HCT116 (cell line): ENCODE measurements around the gene HSD17B13. TPM values are rescaled to one million over a fixed set of nuclear protein-coding genes. Genes with fewer than 3 reads are reported as not detected.

Source experiments
- ATAC-seq: fragments of 200-7000 bp; cut with Tn5 transposase; 2 replicates; pipeline ENCODE4 v1.9.1; 2020; ENCODE audit warnings: mild to moderate bottlenecking, moderate library complexity
- BruUV-seq: library from RNA; stranded (reverse); fragments of 400-500 nt; replicated peaks from 2 replicates; lab custom pipeline; 2021; lab: Mats Ljungman, UMichigan
- CTCF ChIA-PET: fragments of 300-600 bp; sonication (Branson Sonifier 250); formaldehyde crosslinking; loops from one replicate; lab custom pipeline; 2021; ENCODE audit warnings: antibody characterized with exemption; lab: Charles Lee
- POLR2A ChIA-PET: fragments of 300-600, 350-600 bp; sonication (Branson Sonifier 250); formaldehyde crosslinking; loops from one replicate; lab custom pipeline; 2021; ENCODE audit warnings: antibody characterized with exemption; lab: Charles Lee
- RAD21 ChIA-PET, 2 experiments: fragments of 300-600 bp; sonication (Branson Sonifier 250); formaldehyde crosslinking; loops; one replicate each; lab custom pipeline; 2023; ENCODE audit warnings: low total read pairs in 2 of 2; ENCODE audit not compliant: uncharacterized antibody in 2 of 2, unreplicated experiment in 2 of 2, low non-redundant PET in 1 of 2; lab: Charles Lee
- DNase-seq: peaks from one replicate; pipeline ENCODE4 v3.0.0-alpha.2; 2010; ENCODE audit warnings: low read depth, low spot score
- H2AFZ ChIP-seq: fragments of 200-600 bp; shearing (Covaris generic), sonication (generic); 2 replicates; pipeline ENCODE4 v1.6.1; 2017; ENCODE audit warnings: low read depth, mixed run types, mixed read lengths, antibody characterized with exemption, low read length; ENCODE audit not compliant: poor library complexity, severe bottlenecking
- H3K27ac ChIP-seq: 2 replicates; pipeline ENCODE4 v1.5.1; 2012; ENCODE audit warnings: low read depth, low read length
- H3K27me3 ChIP-seq: fragments of 200-600 bp; sonication (generic); 2 replicates; pipeline ENCODE4 v1.6.1; 2016; ENCODE audit warnings: mixed run types, low read length, mixed read lengths; ENCODE audit not compliant: insufficient read depth
- H3K36me3 ChIP-seq, 2 experiments: fragments of 200-500 bp in 1 of 2; fragments of 200-600 bp in 1 of 2; sonication (Bioruptor generic) in 1 of 2; sonication (generic) in 1 of 2; 2 replicates each; pipeline versions ENCODE4 v1.5.1 to v1.6.1; 2014 to 2016; ENCODE audit warnings: low read length in 2 of 2, inconsistent platforms in 1 of 2, mixed read lengths in 1 of 2, mixed run types in 1 of 2; ENCODE audit not compliant: insufficient read depth in 2 of 2, control insufficient read depth in 1 of 2
- H3K4me1 ChIP-seq, 2 experiments: fragments of 200-600 bp in 1 of 2; sonication (generic) in 1 of 2; 2 replicates each; pipeline versions ENCODE4 v1.5.1 to v1.6.1; 2012 to 2017; ENCODE audit warnings: low read length in 2 of 2, inconsistent platforms in 1 of 2, mild to moderate bottlenecking in 1 of 2, mixed read lengths in 1 of 2, mixed run types in 1 of 2, moderate library complexity in 1 of 2; ENCODE audit not compliant: insufficient read depth in 2 of 2, control insufficient read depth in 1 of 2
- H3K4me2 ChIP-seq: fragments of 200-600 bp; sonication (generic); 2 replicates; pipeline ENCODE4 v1.6.1; 2017; ENCODE audit warnings: mixed run types, low read length, mixed read lengths
- H3K4me3 ChIP-seq, 2 experiments: fragments of 200-600 bp in 1 of 2; sonication (generic) in 1 of 2; replicated peaks in 1 of 2; 2 replicates each; pipeline ENCODE4 v1.5.1; 2011 to 2016; ENCODE audit warnings: low read length in 2 of 2, control low read depth in 1 of 2, low read depth in 1 of 2, mild to moderate bottlenecking in 1 of 2, mixed read lengths in 1 of 2, mixed run types in 1 of 2
- H3K79me2 ChIP-seq: fragments of 200-600 bp; sonication (generic); 2 replicates; pipeline ENCODE4 v1.6.1; 2017; ENCODE audit warnings: mild to moderate bottlenecking, mixed run types, low read length, moderate library complexity, mixed read lengths; ENCODE audit not compliant: insufficient read depth
- H3K9ac ChIP-seq: fragments of 200-600 bp; sonication (generic); 2 replicates; pipeline ENCODE4 v1.6.1; 2016; ENCODE audit warnings: low read length, mixed read lengths
- H3K9me2 ChIP-seq: fragments of 200-600 bp; sonication (generic), shearing (Covaris generic); 2 replicates; pipeline ENCODE4 v1.6.1; 2017; ENCODE audit warnings: mixed run types, mild to moderate bottlenecking, moderate library complexity; ENCODE audit not compliant: insufficient read depth
- H3K9me3 ChIP-seq, 2 experiments: fragments of 200-500 bp in 1 of 2; fragments of 200-600 bp in 1 of 2; sonication (Bioruptor generic) in 1 of 2; sonication (generic) in 1 of 2; 2 replicates each; pipeline ENCODE4 v1.6.1; 2014 to 2017; ENCODE audit warnings: low read length in 2 of 2, mixed read lengths in 2 of 2, inconsistent platforms in 1 of 2, low read depth in 1 of 2, mild to moderate bottlenecking in 1 of 2, mixed run types in 1 of 2, moderate library complexity in 1 of 2; ENCODE audit not compliant: control insufficient read depth in 1 of 2, insufficient read depth in 1 of 2
- H4K20me1 ChIP-seq: fragments of 200-600 bp; sonication (generic), shearing (Covaris generic); 2 replicates; pipeline ENCODE4 v1.6.1; 2017; ENCODE audit warnings: mixed run types, mild to moderate bottlenecking, moderate library complexity; ENCODE audit not compliant: insufficient read depth
- CBX3 ChIP-seq: IDR thresholded peaks from 2 replicates; pipeline ENCODE4 v1.6.1; 2012; ENCODE audit warnings: low read depth
- CEBPB ChIP-seq: IDR thresholded peaks from 2 replicates; pipeline ENCODE4 v1.6.1; 2012; ENCODE audit warnings: low read depth
- CTCF ChIP-seq, 3 experiments: fragments of 200-600 bp in 1 of 3; sonication (generic) in 1 of 3; IDR thresholded peaks in 2 of 3; conservative IDR thresholded peaks in 1 of 3; 2 replicates each; pipeline ENCODE4 v1.5.1; 2012 to 2017; ENCODE audit warnings: low read depth in 2 of 3, low read length in 2 of 3, antibody characterized with exemption in 1 of 3, borderline replicate concordance in 1 of 3, control low read depth in 1 of 3, mild to moderate bottlenecking in 1 of 3, mixed read lengths in 1 of 3, mixed run types in 1 of 3, moderate library complexity in 1 of 3; ENCODE audit not compliant: insufficient read depth in 1 of 3
- ELF1 ChIP-seq: IDR thresholded peaks from 2 replicates; pipeline ENCODE4 v1.6.1; 2012; ENCODE audit warnings: low read depth, borderline replicate concordance
- EZH2 ChIP-seq: fragments of 200-600 bp; sonication (generic); IDR thresholded peaks from 2 replicates; pipeline ENCODE4 v1.6.1; 2017; ENCODE audit warnings: antibody characterized with exemption, mixed run types
- EZH2phosphoT487 ChIP-seq: fragments of 200-600 bp; IDR thresholded peaks from 2 replicates; pipeline ENCODE4 v1.6.1; 2018; ENCODE audit warnings: antibody characterized with exemption, borderline replicate concordance
- FOSL1 ChIP-seq: IDR thresholded peaks from 2 replicates; pipeline ENCODE4 v1.6.1; 2012; ENCODE audit warnings: low read depth
- JUND ChIP-seq: IDR thresholded peaks from 2 replicates; pipeline ENCODE4 v1.6.1; 2012
- MAX ChIP-seq: IDR thresholded peaks from 2 replicates; pipeline ENCODE4 v1.6.1; 2012
- POLR2A ChIP-seq: IDR thresholded peaks from 2 replicates; pipeline ENCODE4 v1.7.0; 2011; ENCODE audit warnings: borderline replicate concordance; ENCODE audit not compliant: insufficient read depth, insufficient read length; ENCODE audit errors: extremely low read depth
- POLR2AphosphoS5 ChIP-seq: IDR thresholded peaks from 2 replicates; pipeline ENCODE4 v1.6.1; 2011; ENCODE audit warnings: mild to moderate bottlenecking, low read depth, low read length, moderate library complexity
- RAD21 ChIP-seq: IDR thresholded peaks from 2 replicates; pipeline ENCODE4 v1.6.1; 2012; ENCODE audit warnings: low read depth, mild to moderate bottlenecking
- SIN3A ChIP-seq: IDR thresholded peaks from 2 replicates; pipeline ENCODE4 v1.6.1; 2012; ENCODE audit warnings: low read depth
- SP1 ChIP-seq: IDR thresholded peaks from 2 replicates; pipeline ENCODE4 v1.6.1; 2012; ENCODE audit warnings: low read depth
- TCF7L2 ChIP-seq: IDR thresholded peaks from 2 replicates; pipeline ENCODE4 v1.7.0; 2011; ENCODE audit warnings: borderline replicate concordance, inconsistent platforms; ENCODE audit not compliant: insufficient read depth, insufficient read length; ENCODE audit errors: extremely low read depth
- YY1 ChIP-seq: IDR thresholded peaks from 2 replicates; pipeline ENCODE4 v1.6.1; 2011; ENCODE audit warnings: low read length, low read depth, moderate library complexity, mild to moderate bottlenecking; ENCODE audit not compliant: insufficient replicate concordance; ENCODE audit errors: extremely low read depth
- ZBTB33 ChIP-seq: IDR thresholded peaks from 2 replicates; pipeline ENCODE4 v1.6.1; 2011; ENCODE audit warnings: mild to moderate bottlenecking, low read length, moderate library complexity; ENCODE audit not compliant: insufficient replicate concordance; ENCODE audit errors: extremely low read depth
- ZFX ChIP-seq: fragments of 450-650 bp; IDR thresholded peaks from 2 replicates; pipeline ENCODE4 v1.6.1; 2017
- ZNF274 ChIP-seq: fragments of 200-500 bp; sonication (Bioruptor generic); IDR thresholded peaks from 2 replicates; pipeline ENCODE4 v1.6.1; 2014; ENCODE audit warnings: mild to moderate bottlenecking, low read depth, low read length, inconsistent platforms
- intact Hi-C: fragments of 100-400 bp; cut with micrococcal nuclease; formaldehyde crosslinking; loops from 2 replicates; pipeline ENCODE4 v1.10.0; 2022
- total RNA-seq: library from RNA; stranded (reverse); gene quantifications from one replicate; pipeline ENCODE4 v1.2.1, GENCODE V29; 2021; ENCODE audit not compliant: unreplicated experiment

Gene HSD17B13
- total RNA-seq, 1 experiment from 2014 or later = 0.81 TPM

- no peak overlapping the region for H2AFZ ChIP-seq
- no peaks in the 10 kb centered on the region for H3K79me2 ChIP-seq
- no TSS peak for BruUV-seq
- H3K27ac ChIP-seq = no peak overlapping the region
- ChIA-PET CTCF (no interaction called here), RAD21 (no interaction called here), POLR2A (no interaction called here)
- H3K36me3 ChIP-seq = no peaks in the 10 kb centered on the region
- no peak overlapping the region for H3K4me3 ChIP-seq
- H3K27me3 ChIP-seq = no peaks in the 10 kb centered on the region
- TF ChIP-seq RAD21 (no peak), POLR2A (no peak), CEBPB (no peak), ZBTB33 (no peak), ZNF274 (no peak), FOSL1 (no peak), EZH2phosphoT487 (no peak), POLR2AphosphoS5 (no peak), JUND (no peak), ELF1 (no peak), CBX3 (no peak), SP1 (no peak), EZH2 (no peak), TCF7L2 (no peak), SIN3A (no peak), MAX (no peak), ZFX (no peak), YY1 (no peak), CTCF (IDR thresholded peaks at IDR 0.05 in 2 of 3, conservative IDR thresholded peaks at IDR 0.05 in 1 of 3; ENCODE audit: borderline replicate concordance in 1 of 3, insufficient read depth in 1 of 3, low read depth in 2 of 3, low read length in 2 of 3) (no peak)
- H3K4me1 ChIP-seq = no peaks in the 10 kb centered on the region
- no peaks in the 10 kb centered on the region for H3K9me2 ChIP-seq
- H3K9ac ChIP-seq = no peak overlapping the region
- ATAC-seq (no peak), DNase-seq (no peak)
- intact Hi-C loops = no loop called here
- no peaks in the 10 kb centered on the region for H3K9me3 ChIP-seq
- no peak overlapping the region for H3K4me2 ChIP-seq
- H4K20me1 ChIP-seq = no peaks in the 10 kb centered on the region
Observed at GRCh38 chr4:87310691-87311335, 11.9 kb downstream of the HSD17B13 start.
